H54 (cell line): Measurements from ENCODE around the gene EN2.

Experiments
- DNase-seq: peaks from one replicate; pipeline ENCODE4 v3.0.0; 2011; ENCODE audit warnings: low spot score, mixed read lengths; ENCODE audit not compliant: insufficient read length
- FAIRE-seq: peaks from 3 replicates; lab custom pipeline; 2011; peaks lifted over from hg19 to GRCh38; lab: Jason Lieb, UNC
- POLR2A ChIP-seq: IDR thresholded peaks from 2 replicates; pipeline ENCODE4 v1.6.1; 2011; ENCODE audit warnings: low read depth, mild to moderate bottlenecking, low read length

Gene EN2

GRCh38 chr7:155486783-155487508, 29.0 kb downstream of the EN2 start:
- no peak for TF ChIP-seq POLR2A
- DNase-seq (no peak), FAIRE-seq (no peak)

GRCh38 chr7:155487509-155488482, 29.9 kb downstream of the EN2 start:
- no peak for FAIRE-seq
- DNase-seq = no peak
- no peak for TF ChIP-seq POLR2A

GRCh38 chr7:155488483-155489127, 30.7 kb downstream of the EN2 start:
- DNase-seq (no peak), FAIRE-seq (no peak)
- TF ChIP-seq POLR2A = no peak

GRCh38 chr7:155489158-155489840, 31.4 kb downstream of the EN2 start:
- no peak for DNase-seq
- no peak for FAIRE-seq
- TF ChIP-seq POLR2A = no peak

DNA sequence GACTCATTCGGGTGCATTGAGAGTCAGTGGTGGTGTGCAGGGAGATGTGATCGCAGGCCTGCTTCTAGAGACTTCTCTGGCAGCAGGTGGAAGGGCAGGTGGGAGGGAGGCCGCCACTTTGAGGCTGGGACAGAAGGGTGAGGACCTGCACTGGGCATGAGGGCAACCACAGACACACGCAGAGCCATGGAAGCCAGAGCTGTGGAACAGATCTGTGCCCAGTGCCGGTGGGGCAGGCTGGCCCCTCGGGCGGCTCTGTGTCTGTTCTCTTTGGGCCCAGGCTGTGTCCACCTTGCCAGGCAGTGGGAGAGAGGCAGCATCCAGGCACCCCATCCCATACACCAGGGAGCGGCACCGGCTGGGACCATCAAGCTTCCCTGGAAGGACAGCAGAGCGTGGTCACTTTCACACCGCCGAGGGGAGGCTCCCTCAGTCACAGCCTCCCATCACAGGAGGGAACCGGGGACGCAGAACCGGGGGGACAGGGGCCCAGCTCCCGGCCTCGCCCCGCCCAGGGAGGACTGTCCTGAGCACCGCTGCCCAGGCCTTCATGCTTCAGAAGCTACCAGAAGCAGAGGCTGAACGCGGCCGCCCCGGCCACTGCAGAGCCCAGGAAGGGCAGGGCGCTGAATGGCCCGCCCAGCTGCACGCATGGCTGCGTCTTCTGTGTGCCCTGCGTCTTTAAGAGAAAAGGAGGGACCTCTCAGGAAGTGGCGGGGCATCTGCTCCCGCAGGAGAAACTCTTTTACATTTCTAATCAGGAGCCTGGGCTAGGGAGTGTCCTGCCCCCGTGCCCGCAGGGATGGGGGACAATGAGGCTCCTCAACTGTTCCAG, 32.1 kb downstream of the EN2 start:
- FAIRE-seq = no peak

DNA sequence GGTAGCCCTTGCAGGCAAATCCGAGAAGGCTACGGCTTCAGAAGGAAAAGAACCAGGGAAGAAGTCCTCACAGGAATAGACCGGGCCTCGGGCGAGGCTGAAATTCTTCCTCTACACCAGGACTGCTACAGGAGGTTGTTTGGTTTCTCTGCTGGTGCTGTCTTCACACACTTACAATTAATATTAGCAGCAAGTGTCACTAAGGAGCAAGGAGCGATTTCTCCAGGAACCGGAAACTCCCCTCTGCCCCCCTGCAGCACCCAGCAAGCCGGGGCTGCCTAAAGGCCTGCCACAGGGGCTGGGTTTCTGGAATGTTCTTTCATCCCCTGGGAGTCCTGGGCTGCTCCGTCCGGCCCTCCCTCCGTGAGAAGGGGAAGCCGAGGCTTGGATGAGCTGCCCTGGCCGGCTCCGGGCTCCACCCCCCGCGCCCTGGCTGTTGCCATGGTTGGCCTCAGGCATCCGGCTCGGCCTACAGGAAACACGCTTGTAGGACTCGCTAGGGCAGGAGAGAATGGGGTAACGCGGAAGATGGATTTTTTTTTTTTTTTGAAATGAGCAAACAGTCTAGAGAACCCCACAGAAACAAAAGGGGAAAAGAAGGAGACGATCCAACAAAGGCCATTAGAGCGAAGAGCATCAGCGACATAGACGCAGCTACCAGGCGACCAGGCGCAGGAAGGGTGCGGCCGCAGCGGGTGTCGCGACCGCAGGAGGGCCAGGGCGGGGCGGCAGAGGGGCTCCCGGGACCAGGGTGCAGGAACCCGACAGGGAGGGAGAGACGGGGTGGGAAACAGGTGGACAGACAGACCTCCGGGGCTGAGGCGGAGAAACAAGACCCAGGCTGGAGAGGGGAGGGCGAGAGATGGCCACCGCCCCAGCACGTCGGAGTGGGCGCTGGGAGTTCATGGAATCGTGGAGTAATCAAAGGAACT, 33.0 kb downstream of the EN2 start:
- no peak for TF ChIP-seq POLR2A
- no peak for FAIRE-seq
- no peak for DNase-seq

More for the DNA sequence above, 32.1 kb downstream of the EN2 start:
- TF ChIP-seq POLR2A = no peak
- no peak for DNase-seq

- no peak for TF ChIP-seq POLR2A
- no peak for FAIRE-seq
- no peak for DNase-seq
Measured at GRCh38 chr7:155491812-155492211, 33.9 kb downstream of the EN2 start.

GRCh38 chr7:155493744-155494538, 36.0 kb downstream of the EN2 start:
- no peak for DNase-seq
- no peak for TF ChIP-seq POLR2A
- FAIRE-seq = no peak

- DNase-seq (no peak), FAIRE-seq (no peak)
- no peak for TF ChIP-seq POLR2A
Measured at GRCh38 chr7:155494551-155494950, 36.6 kb downstream of the EN2 start.

- FAIRE-seq (no peak), DNase-seq (no peak)
- no peak for TF ChIP-seq POLR2A
Measured at GRCh38 chr7:155495440-155496248, 37.7 kb downstream of the EN2 start.
